GM21447 (cell line): ENCODE measurements around the gene CHST13.

Source experiments
- ATAC-seq: cut with Tn5 transposase; IDR thresholded peaks from one replicate; pipeline ENCODE4 v1.9.1; 2021; ENCODE audit not compliant: unreplicated experiment

The CHST13 gene

GRCh38 chr3:126553284-126554084 is 29.5 kb downstream of the CHST13 start:
- ATAC-seq, result no peak

- ATAC-seq, result no peak
These were observed 30.9 kb downstream of the CHST13 start for GRCh38 chr3:126554560-126555525.

- ATAC-seq, result no peak
These were observed 32.1 kb downstream of the CHST13 start for GRCh38 chr3:126555795-126556636.

- no peak for ATAC-seq
These were observed 32.9 kb downstream of the CHST13 start for GRCh38 chr3:126556637-126557414.

GRCh38 chr3:126557415-126557745 is 33.4 kb downstream of the CHST13 start:
- ATAC-seq, result no peak

GRCh38 chr3:126557761-126558160 is 33.8 kb downstream of the CHST13 start:
- no peak for ATAC-seq

GRCh38 chr3:126558336-126559071 is 34.5 kb downstream of the CHST13 start, which contains the start of gene C3orf22:
Gene C3orf22 (minus strand): TSS chr3:126558932. CDS start chr3:126553390, 5,542 bp downstream.
- no peak for ATAC-seq

- ATAC-seq, result no peak
These were observed 38.9 kb downstream of the CHST13 start for GRCh38 chr3:126562737-126563276.

- no peak for ATAC-seq
These were observed 43.9 kb downstream of the CHST13 start for GRCh38 chr3:126567696-126568438.

- no peak for ATAC-seq
These were observed 44.9 kb downstream of the CHST13 start for GRCh38 chr3:126568776-126569342.

- ATAC-seq, result no peak
These were observed 45.5 kb downstream of the CHST13 start for GRCh38 chr3:126569390-126569975.

GRCh38 chr3:126570103-126570541 is 46.2 kb downstream of the CHST13 start:
- ATAC-seq, result no peak

GRCh38 chr3:126571078-126571477 is 47.1 kb downstream of the CHST13 start:
- ATAC-seq, result no peak

GRCh38 chr3:126573492-126574117 is 49.6 kb downstream of the CHST13 start:
- ATAC-seq, result no peak

GRCh38 chr3:126577261-126577660 is 53.3 kb downstream of the CHST13 start:
- ATAC-seq, result no peak

GRCh38 chr3:126578702-126579101 is 54.7 kb downstream of the CHST13 start:
- no peak for ATAC-seq

- no peak for ATAC-seq
These were observed 56.8 kb downstream of the CHST13 start for GRCh38 chr3:126580746-126581145.
